ENCODE data around the gene TCF12.

Gene TCF12

GRCh38 chr15:56918046-56918938, at the start of gene TCF12:
TCF12 (plus strand) TSS chr15:56918644; CDS start chr15:56919914, 1,270 bp downstream.
- DNase-seq, result peak; percentile 80 to 98 (median 88)

- DNase-seq, result no peak
These were observed 48.9 kb upstream of the TCF12 start for GRCh38 chr15:56869573-56869972.

GRCh38 chr15:56871185-56871584, 47.3 kb upstream of the TCF12 start:
- DNase-seq, result no peak

GRCh38 chr15:56871867-56872266, 46.6 kb upstream of the TCF12 start:
- DNase-seq, result no peak

- no peak for DNase-seq
These were observed 41.0 kb upstream of the TCF12 start for GRCh38 chr15:56877255-56877970.

- DNase-seq, result no peak
These were observed 38.9 kb upstream of the TCF12 start for GRCh38 chr15:56879502-56879901.

GRCh38 chr15:56883088-56883487, 35.4 kb upstream of the TCF12 start:
- DNase-seq, result no peak

GRCh38 chr15:56886363-56886931, 32.0 kb upstream of the TCF12 start:
- DNase-seq, result peak in 2 of 6 experiments; percentile 40 to 69

GRCh38 chr15:56886932-56887781, 31.3 kb upstream of the TCF12 start:
- peak; percentile 67 to 81 (median 74) for DNase-seq

GRCh38 chr15:56887782-56888438, 30.5 kb upstream of the TCF12 start:
- no peak for DNase-seq

- DNase-seq, result no peak
These were observed 28.4 kb upstream of the TCF12 start for GRCh38 chr15:56890038-56890437.

GRCh38 chr15:56891852-56892440, 26.5 kb upstream of the TCF12 start:
- no peak for DNase-seq

- DNase-seq, result no peak
These were observed 25.6 kb upstream of the TCF12 start for GRCh38 chr15:56892659-56893363.

GRCh38 chr15:56893364-56893678, 25.1 kb upstream of the TCF12 start:
- DNase-seq, result no peak

- no peak for DNase-seq
These were observed 23.8 kb upstream of the TCF12 start for GRCh38 chr15:56894601-56895000.

- no peak for DNase-seq
These were observed 16.5 kb upstream of the TCF12 start for GRCh38 chr15:56901931-56902330.

GRCh38 chr15:56906766-56907165, 11.7 kb upstream of the TCF12 start:
- DNase-seq, result no peak

- no peak for DNase-seq
These were observed 7.6 kb upstream of the TCF12 start for GRCh38 chr15:56910801-56911200.

GRCh38 chr15:56913241-56913640, 5.2 kb upstream of the TCF12 start:
- DNase-seq, result no peak

- DNase-seq, result no peak
These were observed 4.8 kb upstream of the TCF12 start for GRCh38 chr15:56913670-56914069.

GRCh38 chr15:56915888-56916287, 2.6 kb upstream of the TCF12 start:
- DNase-seq, result no peak

Measured in stimulated activated naive CD4-positive, alpha-beta T cell (primary cell).